ENCODE measurements around the gene GPRIN1.
A peak's percentile ranks its signal among the peaks of the same experiment; 100 is the strongest.

The GPRIN1 gene

GRCh38 chr5:176644294-176644693 lies 34.3 kb upstream of the GPRIN1 start:
- no peak for DNase-seq (ENCODE audit: low read depth)
- H3K4me3 ChIP-seq (ENCODE audit: low read depth, low read length) = no peak overlapping the region

GRCh38 chr5:176643491-176644219 lies 33.7 kb upstream of the GPRIN1 start:
- DNase-seq (ENCODE audit: low read depth) = no peak
- no peak overlapping the region for H3K4me3 ChIP-seq (ENCODE audit: low read depth, low read length)

DNA sequence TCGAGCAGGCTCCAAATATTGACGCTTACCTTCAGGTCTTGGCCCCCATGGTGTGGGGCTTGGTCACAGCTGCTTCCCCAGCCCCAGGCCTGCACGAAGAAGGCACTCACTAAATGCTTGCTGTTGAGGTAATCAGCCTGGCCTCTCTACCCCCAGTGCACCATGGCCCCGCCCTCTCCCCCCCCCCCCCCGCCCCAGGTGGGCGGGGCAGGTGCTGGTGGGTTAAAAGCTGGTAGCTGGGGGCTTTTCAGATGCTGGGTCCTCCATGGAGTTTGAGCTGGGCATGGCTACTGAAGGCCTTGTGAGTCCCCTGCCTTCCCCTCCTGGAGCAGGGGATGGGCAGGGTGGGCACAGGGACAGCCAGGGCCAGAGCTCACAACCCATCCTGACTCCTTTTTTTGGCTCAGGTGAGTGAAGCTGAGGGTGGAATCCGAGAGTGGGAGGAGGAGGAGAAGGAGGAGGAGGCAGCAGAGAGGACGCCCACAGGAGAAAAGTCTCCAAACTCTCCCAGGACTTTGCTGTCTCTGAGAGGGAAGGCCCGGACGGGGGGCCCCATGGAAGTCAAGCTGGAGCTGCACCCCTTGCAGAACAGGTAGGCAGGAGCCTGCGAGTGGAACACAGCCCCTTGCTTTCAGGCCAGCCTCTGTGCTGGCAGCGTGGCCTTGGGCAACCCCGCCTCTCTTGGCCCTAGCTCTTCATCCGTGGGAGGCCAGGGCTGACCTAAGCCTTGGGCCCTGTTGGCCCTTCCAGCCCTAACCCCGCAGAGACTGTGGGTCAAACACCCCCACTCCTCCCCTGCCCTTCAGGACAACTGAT lies 32.9 kb upstream of the GPRIN1 start:
- no peak overlapping the region for H3K4me3 ChIP-seq (ENCODE audit: low read depth, low read length)
- DNase-seq (ENCODE audit: low read depth) = no peak

DNA sequence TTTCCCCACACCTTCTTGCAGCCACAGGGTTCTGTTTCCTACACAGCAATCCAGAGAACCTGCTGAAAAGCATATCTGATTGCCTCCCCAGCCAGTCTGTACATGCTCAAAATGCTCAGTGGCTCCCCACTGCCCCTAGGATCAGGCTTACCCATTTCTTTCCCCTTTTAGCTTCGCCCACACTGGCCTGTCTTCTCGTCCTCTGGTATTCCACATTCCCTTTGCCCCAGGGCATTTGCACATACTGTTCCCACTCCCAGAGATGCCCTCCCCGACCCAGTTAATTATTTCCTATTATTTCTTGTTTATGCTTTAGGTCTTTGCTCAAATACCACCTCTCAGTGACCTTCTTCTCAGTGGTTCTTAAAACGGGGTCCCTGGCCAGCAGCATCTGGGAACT lies 30.7 kb upstream of the GPRIN1 start:
- H3K4me3 ChIP-seq (ENCODE audit: low read depth, low read length) = no peak overlapping the region
- DNase-seq (ENCODE audit: low read depth) = no peak

- DNase-seq (ENCODE audit: low read depth) = no peak
- H3K4me3 ChIP-seq (ENCODE audit: low read depth, low read length) = no peak overlapping the region
Measured at GRCh38 chr5:176639981-176640380, 30.0 kb upstream of the GPRIN1 start.

- no peak for DNase-seq (ENCODE audit: low read depth)
- no peak overlapping the region for H3K4me3 ChIP-seq (ENCODE audit: low read depth, low read length)
Measured at GRCh38 chr5:176639208-176639607, 29.3 kb upstream of the GPRIN1 start.

DNA sequence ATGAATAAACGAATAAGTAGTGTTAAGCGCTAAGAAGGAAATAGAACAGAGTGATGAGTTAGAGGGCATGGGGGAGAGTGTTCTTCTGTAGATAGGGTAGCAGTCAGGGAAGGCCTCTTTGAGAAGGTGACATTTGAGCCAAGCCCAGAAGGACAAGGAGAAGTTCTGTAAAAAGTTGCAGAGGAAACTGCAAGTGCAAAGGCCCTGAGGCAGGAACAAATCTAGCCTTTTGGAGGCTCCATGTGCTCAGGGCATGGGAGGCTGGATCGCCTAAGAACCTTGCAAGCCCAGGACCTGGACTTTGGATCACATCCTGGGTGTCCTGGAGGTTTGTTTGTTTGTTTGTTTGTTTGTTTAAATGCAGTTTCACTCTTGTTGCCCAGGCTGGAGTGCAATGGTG lies 28.5 kb upstream of the GPRIN1 start:
- DNase-seq (ENCODE audit: low read depth) = no peak
- no peak overlapping the region for H3K4me3 ChIP-seq (ENCODE audit: low read depth, low read length)

- no peak overlapping the region for H3K4me3 ChIP-seq (ENCODE audit: low read depth, low read length)
- no peak for DNase-seq (ENCODE audit: low read depth)
Measured at GRCh38 chr5:176637556-176637955, 27.6 kb upstream of the GPRIN1 start.

DNA sequence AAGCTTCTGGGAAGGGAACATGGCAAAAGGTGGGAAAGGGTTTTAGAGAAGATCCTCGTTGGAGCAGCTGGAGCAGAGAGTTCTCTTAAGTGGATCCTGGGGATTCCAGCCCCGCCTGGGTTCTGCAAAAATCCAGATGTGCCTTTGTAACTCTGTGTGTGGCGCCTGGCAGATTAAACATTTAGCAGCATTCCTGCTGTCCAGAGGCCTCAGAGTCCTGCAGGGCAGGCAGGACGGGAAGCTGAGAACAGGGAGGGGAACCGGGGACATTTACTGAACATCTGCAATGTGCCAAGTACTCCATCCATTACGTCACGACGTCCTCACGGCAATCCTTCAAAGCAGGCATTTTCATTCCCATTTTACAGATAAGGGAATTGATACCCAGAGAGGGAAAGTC lies 26.5 kb upstream of the GPRIN1 start:
- DNase-seq (ENCODE audit: low read depth) = no peak
- no peak overlapping the region for H3K4me3 ChIP-seq (ENCODE audit: low read depth, low read length)

DNA sequence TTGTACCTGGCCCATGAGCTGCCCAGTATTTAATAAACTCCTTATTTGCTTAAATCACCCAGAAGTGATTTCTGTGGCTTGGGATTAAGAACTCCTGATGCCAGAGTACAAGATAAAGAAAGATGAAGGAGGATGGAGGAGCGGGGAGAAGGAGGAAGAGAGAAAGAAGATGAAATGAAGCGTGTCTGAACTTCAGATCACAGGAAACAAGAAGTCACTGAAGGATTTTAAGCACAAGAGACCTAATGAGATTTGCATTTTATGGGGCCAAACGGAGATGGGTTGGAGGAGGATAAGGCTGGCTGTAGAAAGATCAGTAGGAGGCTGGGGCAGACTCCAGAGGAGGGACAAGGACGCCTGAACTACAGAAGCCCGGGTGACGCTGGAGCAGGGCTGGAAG lies 23.6 kb upstream of the GPRIN1 start:
- DNase-seq (ENCODE audit: low read depth) = no peak
- no peak overlapping the region for H3K4me3 ChIP-seq (ENCODE audit: low read depth, low read length)

- H3K4me3 ChIP-seq (ENCODE audit: low read depth, low read length) = no peak overlapping the region
- DNase-seq (ENCODE audit: low read depth) = no peak
Measured at GRCh38 chr5:176632745-176633144, 22.8 kb upstream of the GPRIN1 start.

GRCh38 chr5:176631383-176632200 lies 21.6 kb upstream of the GPRIN1 start:
- H3K4me3 ChIP-seq (ENCODE audit: low read depth, low read length) = no peak overlapping the region
- no peak for DNase-seq (ENCODE audit: low read depth)

DNA sequence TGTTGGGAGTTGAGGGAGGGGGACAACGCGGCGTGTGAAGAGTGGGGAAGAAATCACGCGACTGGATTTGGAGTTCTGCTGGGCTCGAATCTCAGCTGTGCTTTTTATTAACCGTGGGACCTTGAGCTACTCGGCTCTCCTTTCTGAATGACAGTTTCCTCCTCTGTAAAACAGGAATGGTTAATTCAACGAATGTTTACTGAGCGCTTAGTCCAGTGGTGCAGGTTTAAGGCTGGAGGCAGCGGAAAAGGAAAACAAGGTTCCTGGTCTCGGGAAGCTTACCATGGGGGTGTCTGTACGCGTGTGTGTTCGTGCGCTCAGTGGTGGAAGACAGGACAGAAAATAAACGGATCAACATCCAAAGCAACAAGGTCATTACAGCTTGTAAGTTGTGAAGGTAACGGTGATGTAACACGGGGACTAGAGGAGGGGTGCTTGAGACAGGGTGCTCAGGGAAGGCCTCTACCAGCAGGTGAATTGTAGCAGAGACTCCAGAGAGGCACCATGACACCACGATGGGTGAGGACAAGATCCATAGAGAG lies 20.8 kb upstream of the GPRIN1 start:
- peak overlapping the region; percentile 51 for H3K4me3 ChIP-seq (ENCODE audit: low read depth, low read length)
- DNase-seq (ENCODE audit: low read depth) = no peak

DNA sequence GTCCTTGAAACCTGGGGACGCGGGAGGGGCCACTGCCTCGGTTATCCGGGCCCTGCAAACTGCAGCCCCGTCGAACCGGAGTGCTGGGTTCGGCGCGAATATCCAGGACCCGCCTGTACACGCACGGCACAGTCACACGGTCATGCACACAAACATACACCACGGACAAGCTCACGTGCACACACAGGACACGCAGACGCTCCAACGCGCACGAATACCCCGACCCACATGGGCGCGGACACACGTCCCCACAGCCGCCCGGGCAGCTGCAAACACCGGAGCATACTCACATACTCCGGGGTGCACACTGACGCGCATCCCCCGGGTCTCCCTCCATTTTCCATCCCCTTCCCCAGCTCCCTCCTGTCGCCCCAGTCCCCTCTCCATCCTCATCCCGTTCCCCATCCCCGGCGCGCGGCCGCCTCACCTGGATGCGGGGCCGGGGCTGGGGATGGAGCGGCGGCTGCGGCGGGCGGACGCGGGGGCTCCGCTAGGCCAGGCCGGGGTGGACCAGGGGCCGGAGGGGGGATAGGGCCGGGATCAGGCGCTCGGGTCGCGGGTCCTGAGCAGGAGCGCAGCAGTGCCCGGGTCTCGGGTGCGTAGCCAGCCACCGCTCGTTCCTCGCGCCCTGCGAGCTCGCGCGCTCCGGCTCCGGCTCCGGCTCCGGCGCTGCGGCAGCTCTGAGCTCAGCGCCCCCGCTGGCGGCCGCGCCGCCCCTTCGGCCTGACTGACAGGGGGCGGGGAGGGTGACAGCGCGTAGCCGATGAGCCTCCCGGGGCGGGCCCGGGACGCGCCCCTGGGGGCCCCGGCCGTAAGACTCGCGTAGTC lies 20.1 kb upstream of the GPRIN1 start, which contains the start of the genes EIF4E1B and SNCB:
EIF4E1B (plus strand) TSS at position 823 of the 828 bp plus-strand sequence. CDS start 12,113 bp downstream, outside the sequence.
SNCB (minus strand) TSS at position 682 of the 828 bp plus-strand sequence. CDS start 880 bp downstream, outside the sequence.
- no peak for DNase-seq (ENCODE audit: low read depth)
- H3K4me3 ChIP-seq (ENCODE audit: low read depth, low read length) = peak within 1 kb of the TSS; percentile 51

GRCh38 chr5:176629317-176629852 lies 19.4 kb upstream of the GPRIN1 start:
- peak overlapping the region; percentile 51 for H3K4me3 ChIP-seq (ENCODE audit: low read depth, low read length)
- DNase-seq (ENCODE audit: low read depth) = no peak

GRCh38 chr5:176628406-176629228 lies 18.7 kb upstream of the GPRIN1 start:
- no peak for DNase-seq (ENCODE audit: low read depth)
- no peak overlapping the region for H3K4me3 ChIP-seq (ENCODE audit: low read depth, low read length)

DNA sequence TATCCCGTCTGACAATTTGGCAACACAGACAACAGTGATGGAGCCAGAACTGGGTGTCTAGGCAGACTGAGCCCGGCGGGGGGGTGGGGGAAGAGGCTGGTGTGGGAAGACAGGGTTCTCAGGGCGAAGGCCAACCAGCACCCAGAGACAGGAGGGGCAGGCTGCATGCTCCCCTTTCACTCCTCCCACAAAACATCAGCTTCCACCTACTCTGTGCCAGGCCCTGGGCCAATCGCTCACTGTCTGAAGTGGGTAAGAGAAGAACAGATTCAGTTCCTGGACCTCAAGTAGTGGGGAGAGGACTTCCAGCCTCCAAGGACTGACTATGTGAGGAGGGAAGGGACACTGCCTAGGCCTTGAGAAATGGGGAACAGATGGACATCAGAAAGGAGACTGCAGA lies 17.6 kb upstream of the GPRIN1 start:
- H3K4me3 ChIP-seq (ENCODE audit: low read depth, low read length) = no peak overlapping the region
- DNase-seq (ENCODE audit: low read depth) = no peak

GRCh38 chr5:176626876-176627236 lies 16.9 kb upstream of the GPRIN1 start:
- no peak overlapping the region for H3K4me3 ChIP-seq (ENCODE audit: low read depth, low read length)

More at GRCh38 chr5:176626876-176627236, 16.9 kb upstream of the GPRIN1 start:
- DNase-seq (ENCODE audit: low read depth) = no peak
